Prostate gland (tissue), 2 donors: ENCODE data around the gene MYO18B.

Experiments used
- CTCF ChIP-seq, 4 experiments: fragments of 200-600 bp in 2 of 4; fragments of 450-650 bp in 2 of 4; sonication (generic) in 2 of 4; IDR thresholded peaks; 1 replicate in 3 of 4; 2 replicates in 1 of 4; pipeline ENCODE4 v1.5.1; 2016 to 2019; ENCODE audit warnings: antibody characterized with exemption in 4 of 4, mild to moderate bottlenecking in 2 of 4, moderate library complexity in 2 of 4
- POLR2A ChIP-seq: fragments of 450-650 bp; IDR thresholded peaks from one replicate; pipeline ENCODE4 v1.6.1; 2016; ENCODE audit warnings: antibody characterized with exemption, mild to moderate bottlenecking
- POLR2AphosphoS5 ChIP-seq: sonication (generic); formaldehyde crosslinking; IDR thresholded peaks from one replicate; pipeline ENCODE4 v1.6.1; 2017; ENCODE audit warnings: antibody characterized with exemption

- TF ChIP-seq CTCF (IDR thresholded peaks at IDR 0.05) (no peak), POLR2A (no peak), POLR2AphosphoS5 (no peak)
Observed at GRCh38 chr22:25765801-25766200, 23.8 kb downstream of the MYO18B start.
